Hypothalamus (tissue), 51 donors: ENCODE results near the gene TCF4.

Source experiments
- DNase-seq, 51 donors: peaks; one replicate each; lab custom pipeline; 2025; lab: John Stamatoyannopoulos, UW

Gene TCF4

DNA sequence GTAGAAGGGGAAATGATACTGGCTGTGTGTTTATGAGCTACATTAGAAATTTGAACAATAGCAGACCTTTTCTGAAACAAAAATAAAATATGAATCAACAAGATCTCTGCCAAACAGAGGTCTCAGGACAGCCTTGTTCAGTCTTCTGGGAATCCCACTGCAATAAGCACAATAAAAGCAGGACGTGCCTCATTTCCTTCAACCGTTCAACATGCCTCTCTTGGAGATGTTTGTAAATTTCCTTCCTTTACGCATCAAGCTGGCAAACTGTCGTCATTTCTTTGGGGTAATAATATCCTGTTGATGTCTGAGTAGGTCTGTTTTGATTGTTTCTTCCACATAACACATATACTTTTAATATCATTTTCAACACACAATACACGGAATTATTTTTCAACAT lies 77.2 kb downstream of the TCF4 start:
- DNase-seq = peak in 1 of 51 donors; percentile 10

DNA sequence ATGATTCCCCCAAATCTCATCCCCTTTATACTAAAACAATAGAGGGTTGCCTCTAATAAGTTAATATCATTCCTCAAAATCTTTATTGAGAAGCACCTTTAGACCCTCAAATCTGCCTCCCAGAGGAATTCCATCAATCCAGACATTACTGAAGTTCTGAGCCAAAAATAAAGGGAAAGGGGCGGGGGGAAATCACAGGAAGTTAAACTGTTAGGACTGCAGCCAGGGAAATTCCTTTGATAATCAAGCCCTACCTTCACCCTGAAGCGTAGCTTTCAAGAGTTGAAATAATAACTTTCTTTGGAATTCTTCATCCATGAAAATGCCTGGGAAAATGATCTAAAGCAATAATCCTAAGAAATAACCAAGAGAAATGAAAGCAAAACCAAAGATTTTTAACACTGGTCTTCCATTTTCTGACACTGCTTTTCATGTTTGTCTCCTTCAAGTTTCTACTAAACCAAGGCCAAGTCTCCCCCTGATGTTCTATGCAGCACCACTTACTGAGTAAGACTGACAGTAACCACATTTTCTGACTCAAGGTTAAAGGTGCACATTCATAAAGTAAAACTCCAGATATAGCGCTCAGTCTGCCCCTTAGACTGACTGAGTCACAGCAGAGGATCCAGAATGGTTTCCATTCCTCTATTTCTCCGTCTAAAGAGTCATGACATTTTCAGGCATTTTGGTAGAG lies 78.2 kb downstream of the TCF4 start:
- no peak for DNase-seq

DNA sequence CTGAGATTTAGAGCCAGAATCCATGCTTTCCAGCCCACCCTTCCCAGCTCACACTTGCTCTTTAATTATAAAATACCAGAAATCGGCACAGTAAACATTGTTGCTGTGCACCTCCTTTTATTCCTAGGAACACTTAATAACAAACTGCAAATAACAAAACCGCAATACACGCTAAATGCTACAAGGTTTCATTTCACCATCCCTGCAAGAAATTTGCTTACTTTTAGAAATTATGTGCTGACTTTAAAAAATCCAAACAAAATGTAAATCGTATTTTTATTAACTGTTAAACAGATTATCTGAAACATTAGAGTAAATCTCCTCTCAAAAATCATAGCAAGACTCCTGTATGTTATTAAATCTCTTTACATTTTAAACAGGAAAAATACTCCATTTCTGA lies 79.3 kb downstream of the TCF4 start:
- no peak for DNase-seq

DNA sequence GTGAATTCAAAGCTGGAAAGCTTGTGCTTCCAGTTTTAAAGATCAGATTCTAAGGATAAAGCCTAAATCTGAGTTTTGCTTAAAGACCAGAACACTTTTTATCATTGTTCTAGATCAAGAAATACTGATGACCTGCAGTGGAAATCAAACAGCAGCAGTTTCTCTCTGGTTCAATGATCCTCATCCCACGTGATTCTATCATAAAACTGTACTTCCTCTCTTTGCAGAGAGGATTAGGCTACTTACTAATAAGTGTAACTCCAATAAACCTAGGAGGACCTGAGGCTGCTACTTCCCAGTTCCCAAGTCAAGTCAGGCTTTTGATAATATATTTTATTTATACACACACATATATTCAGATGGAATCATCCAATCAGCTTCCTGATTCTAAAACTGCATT lies 81.9 kb downstream of the TCF4 start:
- DNase-seq = no peak

DNA sequence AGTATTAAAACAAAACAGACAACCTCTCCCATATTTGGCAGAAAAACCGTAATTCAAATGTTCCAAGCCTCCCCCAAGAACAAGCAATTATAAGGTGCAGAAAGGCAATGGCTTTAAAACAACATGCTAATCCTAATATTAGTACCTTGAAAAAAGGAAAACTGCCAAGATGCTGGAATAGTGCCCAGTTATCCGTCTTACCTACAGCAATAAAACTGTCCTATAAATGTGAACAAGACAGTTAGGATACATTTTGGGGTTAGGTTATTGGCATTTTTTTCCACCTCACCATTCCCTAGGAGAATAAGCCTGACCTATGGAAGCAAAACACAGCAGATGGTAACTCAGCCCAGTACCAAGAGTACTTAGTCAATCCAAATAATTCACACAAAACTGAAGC lies 83.2 kb downstream of the TCF4 start:
- DNase-seq = no peak

DNA sequence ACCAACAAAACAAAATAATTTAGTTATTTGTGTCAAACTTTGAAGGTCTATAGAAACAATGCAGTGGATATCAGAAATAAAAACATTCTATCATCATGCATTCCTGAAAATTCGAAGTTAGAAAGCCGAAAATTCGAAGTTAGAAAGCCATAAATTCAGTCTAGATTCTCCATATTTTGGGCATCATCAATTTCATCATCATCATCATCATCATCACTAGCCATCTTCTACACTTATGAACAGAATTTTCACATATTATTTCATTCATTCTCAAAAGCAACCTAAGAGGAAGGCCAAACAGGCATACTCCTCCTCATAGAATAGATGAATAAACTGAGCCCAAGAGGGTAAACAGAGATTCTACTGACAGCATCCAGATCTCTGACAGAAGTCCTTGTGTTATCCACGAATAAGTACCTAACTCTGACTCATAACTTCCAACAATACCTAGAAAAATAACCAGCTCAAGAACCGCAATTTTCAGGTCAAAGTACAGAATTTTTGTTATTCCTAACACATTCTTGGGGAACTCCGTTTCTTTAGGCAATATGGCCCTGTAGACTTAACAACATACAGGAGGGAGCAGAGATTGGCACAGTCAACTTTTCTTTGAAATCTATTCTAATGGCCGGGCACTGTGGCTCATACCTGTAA lies 84.7 kb downstream of the TCF4 start:
- DNase-seq = no peak

DNA sequence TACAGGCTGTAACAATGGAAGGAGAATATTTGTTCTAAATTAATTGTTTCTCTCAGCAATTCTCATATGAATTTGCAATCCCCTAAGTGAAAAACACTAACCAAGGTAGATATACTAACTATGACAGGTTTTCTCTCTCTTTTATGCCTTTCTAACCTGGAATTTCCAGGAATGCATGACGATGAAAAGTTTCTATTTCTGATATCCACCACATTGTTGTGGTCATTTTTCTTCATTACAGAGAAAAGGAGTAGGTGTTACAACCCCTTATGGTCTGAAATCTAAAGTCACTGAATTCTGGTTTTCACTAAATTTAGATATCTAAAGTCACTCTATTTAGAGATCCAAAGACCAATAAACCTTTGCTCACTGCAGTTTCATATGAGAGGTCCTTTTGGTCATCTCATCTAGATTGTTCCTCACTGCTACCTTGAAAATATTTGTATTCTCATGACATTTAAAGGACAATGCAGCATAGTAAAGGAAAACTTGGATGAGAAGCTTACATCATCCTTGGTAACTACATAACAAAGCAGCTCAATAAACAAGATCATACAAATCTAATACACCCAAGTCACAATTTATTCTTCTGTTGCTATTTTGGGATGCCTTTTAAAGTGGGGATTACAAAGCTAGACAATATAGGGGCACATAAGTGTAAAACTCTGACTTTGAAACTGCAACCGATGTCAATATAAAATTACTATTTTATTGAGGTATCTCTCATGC lies 85.8 kb downstream of the TCF4 start:
- no peak for DNase-seq

DNA sequence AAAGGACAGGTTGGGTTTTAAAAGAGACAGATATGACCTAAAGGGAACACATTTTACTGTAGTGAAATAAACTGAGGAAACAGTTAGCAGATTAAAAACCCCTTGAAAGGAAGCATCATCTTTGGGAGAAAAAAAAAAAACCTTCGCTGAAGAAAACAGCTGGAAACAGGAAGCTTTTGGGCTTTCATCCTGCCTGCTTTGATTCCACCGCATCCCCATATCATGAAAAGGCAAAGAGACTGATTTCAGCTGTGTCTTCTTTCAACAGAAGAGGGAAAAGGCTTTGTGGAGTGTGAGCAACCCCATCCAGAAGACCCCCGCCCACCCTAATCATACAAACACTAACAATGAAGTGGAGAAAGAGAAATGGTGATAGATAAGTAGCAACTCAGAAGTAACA lies 86.4 kb downstream of the TCF4 start:
- DNase-seq = no peak

DNA sequence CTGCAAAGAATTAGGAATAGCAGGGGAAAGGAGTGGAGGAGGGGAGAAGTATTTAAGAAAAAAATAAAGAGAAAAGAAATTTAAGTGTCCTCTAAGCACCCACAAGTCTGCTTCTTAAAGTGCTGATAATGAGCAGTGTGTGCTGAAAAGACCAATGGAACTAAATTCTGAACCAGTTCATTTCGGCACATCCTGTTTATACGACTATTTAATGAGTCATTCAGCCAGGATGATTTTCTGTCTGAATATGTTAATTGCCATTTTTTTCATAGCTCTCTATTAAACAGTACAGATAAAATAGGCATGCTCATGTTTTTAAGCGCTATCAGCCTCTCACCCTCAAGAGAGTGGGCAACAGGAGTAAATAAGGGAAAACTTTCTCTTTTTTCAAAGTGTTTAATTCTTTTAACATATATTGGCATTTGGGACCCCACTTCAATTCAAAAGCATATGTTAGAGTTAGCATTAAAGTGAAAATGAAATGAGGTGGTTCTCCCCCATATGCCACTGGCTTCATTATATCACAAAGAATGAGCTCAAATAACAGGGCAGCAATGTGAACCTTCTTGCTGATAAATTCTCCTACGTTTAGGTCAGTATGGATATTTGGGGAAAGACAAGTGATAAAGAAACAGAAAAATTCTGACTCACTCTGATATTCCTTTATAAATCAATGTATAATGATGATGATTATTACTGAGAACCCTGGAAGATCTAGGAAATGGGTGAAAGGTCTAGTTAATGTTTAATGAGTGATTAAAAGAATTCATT lies 87.5 kb downstream of the TCF4 start:
- no peak for DNase-seq

DNA sequence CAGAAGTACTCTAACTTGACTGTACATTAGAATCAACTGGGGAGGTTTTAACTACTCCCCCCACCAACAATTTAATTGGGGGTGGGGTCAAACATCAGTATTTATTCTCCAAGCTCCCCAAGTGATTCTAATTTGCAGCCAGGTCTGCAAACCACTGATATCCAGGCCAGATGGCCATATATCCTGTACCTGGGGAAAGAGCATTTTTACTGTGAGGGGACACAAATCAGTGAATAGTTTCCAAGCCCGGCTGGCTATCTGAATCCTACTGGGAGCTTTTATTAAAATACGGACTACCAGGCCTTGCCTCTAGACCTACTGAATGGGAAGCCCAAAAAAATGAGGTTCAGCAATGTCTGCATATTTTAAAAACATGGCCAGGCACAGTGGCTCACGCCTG lies 88.5 kb downstream of the TCF4 start:
- no peak for DNase-seq

DNA sequence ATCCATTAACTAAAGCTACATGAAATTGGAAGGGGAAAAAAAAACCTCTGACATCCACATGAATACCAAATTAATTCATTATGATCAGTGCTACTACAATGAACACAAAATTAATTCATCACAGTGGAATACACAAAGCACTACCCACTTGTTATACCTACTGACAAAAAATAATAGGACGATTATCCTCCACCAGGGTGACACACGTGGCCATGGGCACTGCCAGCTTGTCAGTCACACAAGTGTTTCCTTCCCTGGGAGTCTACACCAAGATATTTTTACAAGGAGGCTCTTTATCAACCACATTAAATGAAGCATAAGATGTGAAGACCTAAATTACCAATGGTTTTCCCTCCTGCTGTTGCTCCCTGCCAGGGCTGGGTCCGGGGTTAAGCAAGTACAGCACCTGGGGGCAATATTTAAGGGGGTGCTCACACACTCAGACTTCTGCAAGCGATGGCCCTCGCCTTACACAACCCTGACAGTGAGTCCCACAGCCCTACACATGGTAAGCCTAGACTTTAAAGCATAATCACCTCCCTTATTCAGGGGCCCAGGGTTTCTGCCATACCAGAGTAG lies 90.1 kb downstream of the TCF4 start:
- DNase-seq = peak in 1 of 51 donors; percentile 11

DNA sequence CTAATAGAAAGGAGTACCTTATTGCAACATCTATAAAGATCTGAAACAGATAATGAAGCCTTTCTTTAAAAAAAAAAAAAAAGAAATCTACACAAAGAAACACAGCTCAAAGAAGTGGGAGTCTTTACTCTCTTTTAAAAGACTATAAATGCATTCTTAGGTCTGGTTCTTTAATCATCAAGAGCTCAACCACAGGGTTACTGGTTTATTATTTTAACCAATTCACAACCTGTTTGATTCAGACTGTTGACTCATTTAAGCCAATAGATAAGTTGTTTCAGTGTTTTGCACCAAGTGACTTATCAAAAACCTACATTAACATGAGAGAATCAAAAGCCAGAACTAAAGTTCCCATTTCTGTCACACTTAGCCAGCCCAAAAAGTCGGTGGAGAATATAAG lies 93.1 kb downstream of the TCF4 start:
- DNase-seq = no peak

DNA sequence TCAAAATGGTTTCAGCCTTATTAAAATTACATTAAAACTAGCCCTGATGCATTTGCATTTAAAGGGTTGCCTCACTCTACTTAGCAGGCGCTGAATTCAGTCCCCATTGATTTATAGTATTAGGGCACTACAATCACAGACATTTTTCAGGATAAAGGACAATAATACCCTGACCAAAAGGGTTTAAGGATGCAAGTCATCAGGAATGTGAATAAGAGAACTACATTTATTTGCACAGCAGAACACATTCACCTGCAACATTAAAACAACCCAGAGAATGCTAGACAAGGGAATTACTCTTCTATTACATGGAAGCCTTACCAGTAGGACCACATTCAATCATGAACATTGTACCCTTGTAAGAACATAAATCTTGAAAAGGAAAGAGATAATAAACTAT lies 93.6 kb downstream of the TCF4 start:
- DNase-seq = no peak

DNA sequence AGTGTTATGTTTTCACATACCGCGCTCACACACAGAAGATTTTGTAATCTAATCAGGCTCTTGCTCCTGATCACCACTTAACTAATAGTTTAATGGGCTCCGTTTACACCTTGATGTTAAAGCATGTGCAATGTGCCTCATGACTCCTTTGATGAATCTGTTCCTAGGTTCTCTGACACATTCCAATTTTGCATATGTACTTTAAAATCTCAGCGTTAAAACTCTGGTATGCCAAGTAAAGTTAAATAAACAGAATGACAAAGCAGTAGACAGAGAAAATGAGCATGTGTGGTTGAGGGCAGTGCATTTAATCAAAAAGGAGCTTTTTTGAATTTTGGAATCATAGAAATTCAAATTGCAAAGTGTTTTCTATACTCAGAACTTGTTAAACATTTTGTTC lies 96.4 kb downstream of the TCF4 start:
- DNase-seq = no peak

DNA sequence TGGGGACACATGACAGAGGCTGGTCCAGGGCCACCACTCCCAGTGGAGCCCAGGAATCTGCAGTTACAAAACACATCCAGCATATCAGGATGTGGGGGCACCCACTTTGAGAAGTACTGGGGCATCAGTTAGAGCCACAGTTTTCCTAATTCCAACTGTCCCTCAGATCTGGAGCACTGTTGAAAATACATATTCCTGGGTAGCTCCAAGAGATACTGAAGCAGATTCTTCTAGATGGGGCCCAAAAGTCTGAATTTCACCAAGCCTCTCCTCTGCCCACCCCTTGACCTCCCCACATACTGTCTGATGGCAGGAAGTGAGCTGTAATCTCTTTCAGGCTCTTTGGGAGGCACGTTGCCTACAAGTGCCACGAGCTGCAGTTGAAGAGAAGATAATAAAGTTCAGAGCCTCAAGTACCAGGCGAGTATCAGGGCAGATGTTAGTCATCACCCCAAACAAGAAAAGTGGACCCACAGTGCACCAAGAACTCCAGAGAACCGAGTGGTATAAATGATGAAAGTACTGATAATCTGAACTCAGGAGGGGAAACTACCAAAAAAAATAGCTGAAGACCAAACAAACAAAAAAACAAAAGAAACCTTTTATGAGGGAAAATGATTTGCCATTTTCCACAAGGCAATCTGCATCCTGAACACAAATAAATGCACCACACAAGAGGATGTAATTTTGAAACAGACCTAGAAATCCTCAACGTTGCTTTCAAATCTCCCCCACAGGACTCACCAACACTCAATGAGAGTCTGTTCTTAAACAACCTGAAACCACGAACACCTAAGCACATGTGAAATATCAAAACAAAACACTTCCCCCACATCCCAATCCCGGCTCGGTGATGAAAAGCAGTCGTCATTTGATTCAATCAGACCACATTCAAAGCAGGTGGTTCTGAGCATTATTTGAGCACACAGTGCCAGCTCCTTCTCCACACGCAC lies 98.7 kb downstream of the TCF4 start:
- DNase-seq = no peak

DNA sequence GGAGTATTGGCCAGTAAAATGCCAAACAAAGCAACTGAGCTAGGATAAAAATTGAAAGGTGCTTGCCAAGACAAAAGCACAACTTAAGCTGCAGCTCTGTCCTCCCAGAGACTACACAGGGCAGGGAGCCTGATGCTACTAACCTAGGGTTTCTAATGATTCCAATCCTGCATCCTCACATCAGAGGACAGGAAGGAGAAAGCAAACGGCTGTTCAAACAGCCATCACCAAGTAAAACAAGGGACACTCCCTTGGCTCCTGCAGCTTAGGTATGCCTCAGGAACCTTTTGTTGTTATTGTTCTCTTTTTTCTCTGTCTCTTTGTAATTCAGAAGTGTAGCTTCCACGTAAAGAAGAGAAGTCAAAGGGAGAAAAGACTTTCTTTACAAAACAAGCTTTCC lies 99.5 kb downstream of the TCF4 start:
- no peak for DNase-seq

DNA sequence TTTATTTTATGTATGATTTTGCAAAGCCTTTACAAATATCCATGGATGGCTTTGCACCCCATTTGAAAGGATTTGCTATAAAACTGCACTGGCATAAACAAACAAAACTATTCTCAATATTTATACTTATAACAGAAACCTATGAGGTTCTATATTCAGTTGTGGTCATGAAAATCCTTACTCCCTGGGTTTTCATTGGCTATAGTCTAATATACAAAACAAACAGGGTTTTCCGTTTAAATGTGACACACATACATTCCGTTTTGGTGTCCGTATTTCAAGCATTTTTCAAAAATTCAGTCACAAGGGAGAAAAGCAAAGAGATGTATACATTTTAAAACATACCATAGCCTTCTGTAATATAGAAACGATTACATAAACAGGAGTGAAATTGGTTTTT lies 100.0 kb downstream of the TCF4 start:
- no peak for DNase-seq

DNA sequence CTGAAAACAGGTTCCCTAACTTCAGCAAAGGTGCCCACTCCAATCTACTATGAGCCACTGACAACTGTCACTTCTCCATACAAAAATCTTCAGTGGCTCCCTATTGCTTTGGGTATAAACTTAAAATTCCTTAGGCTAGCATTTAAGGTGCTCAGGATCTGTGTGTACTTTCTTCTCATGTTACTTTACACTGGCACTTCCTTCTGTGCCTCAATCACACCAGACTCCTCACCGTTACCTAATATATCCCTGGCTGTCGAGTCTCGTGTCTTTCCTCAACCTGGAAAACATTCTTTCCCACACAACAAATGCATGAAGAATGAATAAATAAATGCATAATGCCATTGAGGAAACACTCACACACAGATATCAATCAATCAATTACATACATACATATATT lies 101.1 kb downstream of the TCF4 start:
- DNase-seq = no peak

DNA sequence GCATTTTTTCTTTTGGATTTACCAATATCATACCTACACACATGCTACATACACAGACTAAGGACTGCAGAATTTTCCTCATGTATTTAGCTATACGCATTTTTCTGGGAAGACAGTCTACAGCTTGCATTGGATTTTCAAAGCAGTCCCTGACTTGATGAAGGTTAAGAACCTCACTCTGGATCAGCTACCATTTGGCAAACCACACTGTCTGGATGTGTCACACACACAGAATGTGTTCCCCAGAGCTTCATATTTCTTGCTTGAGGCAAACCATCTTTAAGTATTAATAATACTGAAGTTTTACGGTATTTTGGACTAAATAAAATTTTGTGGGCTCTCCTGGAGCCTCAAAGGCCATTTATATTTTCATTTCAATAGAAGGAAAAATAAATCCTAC lies 102.3 kb downstream of the TCF4 start:
- DNase-seq = no peak

DNA sequence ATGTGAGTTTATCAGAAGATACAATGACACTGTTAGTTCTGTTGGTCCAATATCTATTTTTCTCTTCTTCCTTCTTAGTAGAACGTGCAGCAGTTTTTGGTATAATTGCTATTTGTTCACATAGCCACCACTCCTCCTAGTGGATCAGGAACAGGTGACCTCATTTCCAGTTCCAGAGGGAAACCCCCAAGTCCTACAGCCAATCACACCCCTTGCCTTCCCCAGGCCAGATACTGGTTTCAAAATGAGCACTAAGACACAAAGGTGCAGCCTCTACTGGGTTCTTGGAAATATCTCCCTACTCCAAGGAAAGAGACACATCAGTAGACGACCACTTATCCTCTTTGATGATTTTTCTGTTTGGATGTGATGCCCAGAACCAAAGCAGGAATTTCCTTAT lies 103.2 kb downstream of the TCF4 start:
- DNase-seq = no peak
